Upper lobe of left lung (tissue), 4 donors: Measurements from ENCODE around the gene PHLPP2.

Experiments
- CTCF ChIP-seq, 6 experiments: fragments of 450-650 bp in 4 of 6; fragments of 200-600 bp in 2 of 6; sonication (generic) in 2 of 6; IDR thresholded peaks; one replicate each; pipeline ENCODE4 v1.5.1; 2016 to 2019; ENCODE audit warnings: antibody characterized with exemption in 6 of 6
- EP300 ChIP-seq, 4 donors: sonication (generic); formaldehyde crosslinking; IDR thresholded peaks; one replicate each; pipeline ENCODE4 v1.5.1; 2017; ENCODE audit warnings: antibody characterized with exemption in 4 of 4, control low read depth in 2 of 4
- POLR2A ChIP-seq, 4 donors: fragments of 450-650 bp; IDR thresholded peaks; one replicate each; pipeline ENCODE4 v1.5.1; 2016 to 2017; ENCODE audit warnings: antibody characterized with exemption in 4 of 4, mild to moderate bottlenecking in 2 of 4
- POLR2AphosphoS5 ChIP-seq, 2 donors: sonication (generic); formaldehyde crosslinking; IDR thresholded peaks; one replicate each; pipeline ENCODE4 v1.5.1; 2017; ENCODE audit warnings: antibody characterized with exemption in 2 of 2

- TF ChIP-seq CTCF (IDR thresholded peaks at IDR 0.05), result no peak
- no peak for TF ChIP-seq POLR2AphosphoS5 (IDR thresholded peaks at IDR 0.05)
- TF ChIP-seq POLR2A (IDR thresholded peaks at IDR 0.05), result no peak
- no peak for TF ChIP-seq EP300 (IDR thresholded peaks at IDR 0.05)
These were observed 23.7 kb upstream of the PHLPP2 start for GRCh38 chr16:71748226-71748625.
